Hematopoietic multipotent progenitor cell treated with erythropoietin and hydrocortisone succinate and interleukin-3 and kit ligand, for 4 days (in vitro differentiated cells): ENCODE results near the gene RESP18.
"Not testable (repeated sequence)": the region's sequence is repeated elsewhere in the genome, so short reads cannot be mapped to it uniquely, and the experiment has no call there.

ENCODE experiments used
- DNase-seq: peaks from one replicate; pipeline ENCODE4 v3.0.0-alpha.2; 2015

The RESP18 gene

GRCh38 chr2:219290381-219291171 lies 42.0 kb downstream of the RESP18 start:
- DNase-seq: no peak

- DNase-seq: peak; percentile 78
Measured at GRCh38 chr2:219289537-219290361, 42.8 kb downstream of the RESP18 start.

- no peak for DNase-seq
Measured at GRCh38 chr2:219289195-219289536, 43.4 kb downstream of the RESP18 start.

- DNase-seq: peak; percentile 68
Measured at GRCh38 chr2:219287580-219288265, 44.8 kb downstream of the RESP18 start.

- DNase-seq: not testable (repeated sequence)
Measured at GRCh38 chr2:219287116-219287440, 45.5 kb downstream of the RESP18 start.

GRCh38 chr2:219286436-219287115 lies 46.0 kb downstream of the RESP18 start:
- peak; percentile 76 for DNase-seq

- DNase-seq: peak; percentile 61
Measured at GRCh38 chr2:219285894-219286425, 46.6 kb downstream of the RESP18 start.

GRCh38 chr2:219285373-219285735 lies 47.2 kb downstream of the RESP18 start:
- DNase-seq: no peak

GRCh38 chr2:219284501-219285372 lies 47.8 kb downstream of the RESP18 start:
- no peak for DNase-seq

- no peak for DNase-seq
Measured at GRCh38 chr2:219282943-219283581, 49.5 kb downstream of the RESP18 start.

- no peak for DNase-seq
Measured at GRCh38 chr2:219282375-219282774, 50.2 kb downstream of the RESP18 start.

- DNase-seq: no peak
Measured at GRCh38 chr2:219281588-219281987, 51.0 kb downstream of the RESP18 start.

- DNase-seq: no peak
Measured at GRCh38 chr2:219280651-219281050, 51.9 kb downstream of the RESP18 start.

- peak; percentile 50 for DNase-seq
Measured at GRCh38 chr2:219279916-219280516, 52.5 kb downstream of the RESP18 start.

GRCh38 chr2:219279151-219279915 lies 53.2 kb downstream of the RESP18 start, which contains the start of gene DNAJB2:
TSS of gene DNAJB2 (plus strand) at chr2:219279366. CDS start at chr2:219279834, 468 bp downstream.
- DNase-seq: peak; percentile 99

- no peak for DNase-seq
Measured at GRCh38 chr2:219278655-219279150, 53.8 kb downstream of the RESP18 start.

GRCh38 chr2:219277703-219278654 lies 54.6 kb downstream of the RESP18 start:
- peak; percentile 80 for DNase-seq
